ENCODE results near the gene OR7G1. TPM values are rescaled to one million over a fixed set of nuclear protein-coding genes. Genes with fewer than 3 reads are reported as not detected.
"Not testable (repeated sequence)": the region's sequence is repeated elsewhere in the genome, so short reads cannot be mapped to it uniquely, and the experiment has no call there.

The OR7G1 gene
- total RNA-seq, 2 experiments from 2014 or later: not detected

DNA sequence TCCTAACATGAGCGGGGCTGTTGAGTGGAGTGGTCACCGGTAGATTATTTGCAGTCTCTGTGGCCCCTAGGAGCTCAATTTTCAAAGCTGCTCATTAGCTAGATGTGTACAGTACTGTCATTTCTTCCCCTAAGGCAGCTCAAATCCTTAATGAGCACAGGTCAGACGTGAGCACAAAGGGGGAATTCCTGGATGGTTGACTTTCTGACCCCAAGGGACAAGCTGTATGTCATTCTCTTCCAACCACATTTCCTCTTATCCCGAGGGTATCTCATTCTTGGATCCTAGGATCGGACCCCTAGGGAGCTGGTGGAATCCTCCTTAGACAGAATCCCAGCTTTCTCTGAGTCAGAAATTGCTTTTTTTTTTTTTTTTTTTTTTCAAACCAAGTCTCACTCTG lies 16.9 kb upstream of the OR7G1 start:
- H3K4me3 Mint-ChIP-seq: no peak overlapping the region
- no peak for DNase-seq
- no peaks in the 10 kb centered on the region for H3K9me3 Mint-ChIP-seq
- no peak overlapping the region for H3K27ac Mint-ChIP-seq
- H3K4me1 Mint-ChIP-seq: peaks cover 8% of the 10 kb centered on the region
- H3K36me3 Mint-ChIP-seq (ENCODE audit: low read depth): no peaks in the 10 kb centered on the region
- ChIA-PET CTCF (interaction anchor here (0.7 kb wide), 2 partner anchors 46 to 967 kb away, joined by 4 read pairs; no protein-coding TSS in a partner anchor), POLR2A (no interaction called here)
- H3K27me3 Mint-ChIP-seq: no peaks in the 10 kb centered on the region

DNA sequence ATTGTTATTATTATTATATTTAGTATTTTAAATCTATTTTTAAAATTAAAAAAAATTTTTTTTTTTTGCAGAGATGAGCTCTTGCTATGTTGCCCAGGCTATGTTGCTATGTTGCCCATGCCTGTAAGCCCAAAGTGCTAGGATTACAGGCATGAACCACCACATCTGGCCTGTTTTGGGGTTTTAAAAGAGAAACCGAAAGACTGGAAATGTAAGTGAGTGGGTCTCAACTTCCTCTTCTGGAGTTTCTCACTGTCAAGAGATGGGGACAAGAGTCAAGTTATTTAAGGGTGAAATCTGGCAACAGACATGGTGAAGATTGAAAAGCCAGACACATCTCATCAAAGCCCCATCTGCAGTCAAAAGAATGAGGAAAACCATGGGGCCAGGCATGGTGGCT lies 15.4 kb upstream of the OR7G1 start:
- no peak overlapping the region for H3K27ac Mint-ChIP-seq

DNA sequence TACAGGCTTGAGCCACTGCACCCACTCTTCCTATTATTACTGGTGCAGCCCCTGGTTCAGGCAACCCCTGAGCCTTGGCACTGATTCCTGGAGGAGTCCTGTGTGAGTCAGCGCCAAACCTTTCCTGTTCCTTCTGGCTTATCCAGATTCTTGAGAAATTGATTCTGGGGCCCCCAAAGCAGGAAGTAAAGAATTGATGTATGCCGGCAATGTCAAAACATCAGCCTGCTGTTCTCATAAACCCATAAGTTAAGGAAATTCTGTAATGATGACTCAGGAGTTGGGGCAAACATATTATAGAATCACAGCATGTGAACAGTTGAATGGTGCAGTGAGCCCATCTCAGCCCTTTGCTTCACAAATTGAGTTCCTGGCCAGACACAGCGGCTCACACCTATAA lies 12.6 kb upstream of the OR7G1 start:
- H3K27me3 Mint-ChIP-seq: no peaks in the 10 kb centered on the region
- POLR2A ChIA-PET: no interaction called here
- no peaks in the 10 kb centered on the region for H3K9me3 Mint-ChIP-seq
- peaks cover 5% of the 10 kb centered on the region for H3K4me1 Mint-ChIP-seq
- H3K27ac Mint-ChIP-seq: no peak overlapping the region
- H3K36me3 Mint-ChIP-seq (ENCODE audit: low read depth): no peaks in the 10 kb centered on the region
- CTCF ChIA-PET: no interaction called here
- no peak for DNase-seq
- no peak overlapping the region for H3K4me3 Mint-ChIP-seq

More for the DNA sequence above, 15.4 kb upstream of the OR7G1 start:
- peaks cover 5% of the 10 kb centered on the region for H3K4me1 Mint-ChIP-seq
- H3K9me3 Mint-ChIP-seq: no peaks in the 10 kb centered on the region
- no peaks in the 10 kb centered on the region for H3K36me3 Mint-ChIP-seq (ENCODE audit: low read depth)
- CTCF ChIA-PET: no interaction called here
- POLR2A ChIA-PET: no interaction called here
- no peak for DNase-seq
- H3K4me3 Mint-ChIP-seq: no peak overlapping the region
- no peaks in the 10 kb centered on the region for H3K27me3 Mint-ChIP-seq

DNA sequence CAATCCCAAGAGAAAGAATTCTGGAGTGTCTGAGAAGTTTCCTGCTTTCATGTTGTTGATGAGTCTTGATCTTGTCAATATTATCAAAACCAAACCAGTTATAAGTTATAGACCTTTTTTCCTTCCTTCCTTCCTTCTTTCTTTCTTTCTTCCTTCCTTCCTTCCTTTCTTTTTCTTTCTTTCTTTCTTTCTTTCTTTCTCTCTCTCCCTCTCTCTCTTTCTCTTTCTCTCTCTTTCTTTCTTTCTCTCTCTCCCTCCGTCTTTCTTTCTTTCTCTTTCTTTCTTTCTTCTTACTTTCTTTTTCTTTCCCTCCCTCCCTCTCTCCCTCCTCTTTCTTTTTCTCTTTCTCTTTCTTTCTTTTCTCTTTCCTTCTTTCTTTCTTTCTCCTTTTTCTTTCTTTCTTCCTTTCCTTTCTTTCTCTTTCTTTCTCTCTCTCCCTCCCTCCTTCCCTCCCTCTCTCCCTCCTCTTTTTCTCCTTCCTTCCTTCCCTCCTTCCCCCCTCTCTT lies 11.4 kb upstream of the OR7G1 start, which contains the start of gene OR7G3:
OR7G3 (minus strand) TSS at position 51 of the 506 bp plus-strand sequence; CDS start at position 51, 0 bp downstream.
- DNase-seq: no peak
- ChIA-PET POLR2A (no interaction called here), CTCF (no interaction called here)
- Mint-ChIP-seq H3K27me3 (no peaks in the 10 kb centered on the region), H3K27ac (no peak within 1 kb of the TSS), H3K4me3 (no peak within 1 kb of the TSS), H3K9me3 (no peaks in the 10 kb centered on the region), H3K36me3 (ENCODE audit: low read depth) (no peaks in the 10 kb centered on the region), H3K4me1 (peaks cover 5% of the 10 kb centered on the region)

DNA sequence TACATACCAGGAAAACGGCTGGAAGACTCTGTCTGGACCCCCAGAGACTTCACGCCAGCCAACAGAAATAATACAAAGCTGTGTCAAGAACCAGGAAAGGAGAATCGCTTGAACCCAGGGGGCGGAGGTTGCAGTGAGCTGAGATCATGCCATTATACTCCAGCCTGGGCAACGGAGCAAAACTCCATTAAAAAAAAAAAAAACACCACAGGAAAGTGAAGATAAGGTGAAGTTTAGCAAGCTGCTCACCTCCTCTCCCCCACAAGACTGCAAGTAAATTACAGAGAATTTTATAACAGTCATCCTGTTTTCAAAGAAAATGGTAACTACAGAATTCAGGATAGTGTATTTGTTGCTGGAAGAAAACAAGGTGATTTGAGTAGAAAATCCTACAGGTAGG lies 984 bp upstream of the OR7G1 start:
- Mint-ChIP-seq H3K4me3 (no peak overlapping the region), H3K27me3 (no peaks in the 10 kb centered on the region), H3K9me3 (peaks cover 3% of the 10 kb centered on the region), H3K36me3 (ENCODE audit: low read depth) (no peaks in the 10 kb centered on the region), H3K27ac (no peak overlapping the region), H3K4me1 (no peaks in the 10 kb centered on the region)
- ChIA-PET POLR2A (no interaction called here), CTCF (no interaction called here)
- no peak for DNase-seq

DNA sequence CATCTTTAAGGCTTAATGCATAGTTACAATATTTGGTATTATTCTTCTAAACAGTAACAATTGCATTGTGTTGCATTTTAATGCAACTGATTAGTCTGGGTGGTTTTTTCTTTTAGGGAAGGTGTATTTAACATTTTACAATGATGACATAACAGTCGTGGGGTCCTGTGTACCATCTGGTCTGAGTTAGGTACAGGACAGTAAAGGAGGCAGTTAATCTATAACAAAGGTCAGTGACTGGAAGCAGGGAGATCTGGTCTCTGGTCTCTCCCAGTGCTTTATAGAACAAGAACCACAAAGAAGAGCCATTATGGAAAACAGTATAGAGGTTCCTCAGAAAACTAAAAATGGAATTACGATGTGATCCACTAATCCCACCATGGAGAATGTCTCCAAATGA lies 5.6 kb downstream of the OR7G1 start:
- peaks cover 2% of the 10 kb centered on the region for H3K27me3 Mint-ChIP-seq
- DNase-seq: no peak
- H3K27ac Mint-ChIP-seq: no peak overlapping the region
- CTCF ChIA-PET: no interaction called here
- POLR2A ChIA-PET: no interaction called here
- H3K9me3 Mint-ChIP-seq: no peaks in the 10 kb centered on the region
- no peaks in the 10 kb centered on the region for H3K36me3 Mint-ChIP-seq (ENCODE audit: low read depth)
- no peaks in the 10 kb centered on the region for H3K4me1 Mint-ChIP-seq
- H3K4me3 Mint-ChIP-seq: no peak overlapping the region

DNA sequence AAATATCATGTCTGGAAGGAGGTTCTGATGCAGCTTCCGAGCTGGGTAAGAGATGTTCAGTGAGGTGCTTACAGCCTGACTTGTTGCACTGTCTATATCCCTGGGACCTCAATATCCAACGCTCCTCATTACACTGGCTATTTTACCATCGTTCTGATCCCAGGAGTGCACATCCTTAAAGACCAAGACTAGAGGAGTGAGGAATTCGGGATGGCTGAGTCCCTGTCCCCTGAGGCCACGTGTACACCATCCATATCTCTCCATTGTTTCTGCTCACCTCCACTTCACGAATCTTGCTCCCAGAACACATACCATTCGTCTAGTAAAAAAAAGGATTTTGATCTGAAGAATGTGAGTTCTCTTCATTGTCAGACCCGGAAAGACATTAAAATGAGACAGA lies 8.2 kb downstream of the OR7G1 start, which contains the start of gene OR7G2:
OR7G2 (minus strand) TSS at position 101 of the 400 bp plus-strand sequence. CDS start 4,232 bp downstream, outside the sequence.
- no peak for DNase-seq
- CTCF ChIA-PET: no interaction called here
- Mint-ChIP-seq H3K36me3 (ENCODE audit: low read depth) (no peaks in the 10 kb centered on the region), H3K27me3 (peaks cover 8% of the 10 kb centered on the region), H3K9me3 (no peaks in the 10 kb centered on the region), H3K4me3 (no peak within 1 kb of the TSS), H3K4me1 (no peaks in the 10 kb centered on the region), H3K27ac (no peak within 1 kb of the TSS)
- POLR2A ChIA-PET: no interaction called here

DNA sequence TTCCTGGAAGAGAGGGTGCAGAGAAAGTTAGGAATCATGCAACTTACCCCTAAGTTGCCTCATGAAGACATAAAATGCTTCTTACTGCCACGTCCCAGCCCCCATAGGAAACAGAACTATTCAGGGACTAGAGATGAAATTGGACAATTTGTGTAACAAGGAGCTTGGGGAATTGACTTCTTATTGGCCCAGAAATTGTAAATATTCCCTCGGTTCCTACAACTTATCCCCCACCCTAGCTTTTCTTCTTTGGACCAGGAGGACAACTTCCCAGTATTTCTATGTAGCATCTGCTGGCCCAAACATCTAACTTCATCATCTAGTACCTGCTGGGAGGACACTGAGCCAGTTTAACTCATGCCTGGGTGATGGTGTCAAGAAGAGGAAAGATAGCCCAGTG lies 28.8 kb downstream of the OR7G1 start, which contains the start of gene OR1M1:
OR1M1 (plus strand) TSS at position 301 of the 400 bp plus-strand sequence. CDS start 6,184 bp downstream, outside the sequence.
- Mint-ChIP-seq H3K27me3 (no peaks in the 10 kb centered on the region), H3K27ac (no peak within 1 kb of the TSS), H3K36me3 (ENCODE audit: low read depth) (no peaks in the 10 kb centered on the region), H3K4me3 (no peak within 1 kb of the TSS), H3K4me1 (no peaks in the 10 kb centered on the region), H3K9me3 (no peaks in the 10 kb centered on the region)
- ChIA-PET POLR2A (no interaction called here), CTCF (interaction anchor here (0.7 kb wide), 1 partner anchor 283 kb away, joined by 3 read pairs; no protein-coding TSS in a partner anchor)
- no peak for DNase-seq

DNA sequence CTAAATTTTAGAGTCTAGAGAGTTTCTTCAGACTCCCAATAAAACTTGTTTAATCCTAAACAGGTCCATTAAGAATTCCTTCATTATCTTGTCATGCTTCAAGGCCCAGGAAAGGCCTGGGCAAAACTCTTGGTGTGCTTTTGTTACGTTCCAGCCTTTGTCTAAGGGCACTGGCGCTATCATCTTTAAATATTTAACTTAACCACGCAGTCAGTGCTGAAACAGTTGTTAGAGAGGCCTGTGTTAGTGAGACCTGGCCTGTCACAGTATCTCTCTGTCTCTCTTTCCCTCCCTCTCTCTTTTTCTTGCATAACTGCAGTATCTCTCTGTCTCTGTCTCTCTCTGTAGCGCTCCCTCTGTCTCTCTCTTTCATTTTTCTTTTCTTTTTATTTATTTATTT lies 36.9 kb downstream of the OR7G1 start:
- no peaks in the 10 kb centered on the region for H3K27me3 Mint-ChIP-seq

DNA sequence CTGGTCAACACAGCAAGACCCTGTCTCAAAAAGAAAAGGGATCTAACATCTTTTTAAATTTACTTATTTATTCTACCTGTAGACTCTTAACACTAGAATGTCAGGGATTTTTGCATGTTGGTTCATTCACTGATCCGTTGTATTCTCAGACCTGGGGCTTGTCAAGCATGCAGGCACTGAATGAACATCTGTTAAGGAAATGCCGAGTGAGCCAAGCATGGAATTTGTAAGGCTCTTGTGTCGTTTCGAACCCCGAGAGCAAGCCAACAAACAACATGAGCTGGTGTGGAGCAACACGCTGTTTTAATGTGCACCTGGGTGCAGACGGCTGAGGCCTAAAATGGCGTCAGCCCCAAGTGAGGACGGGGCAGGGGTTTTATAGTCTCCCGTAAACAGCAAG lies 38.7 kb downstream of the OR7G1 start:
- ChIA-PET POLR2A (no interaction called here), CTCF (no interaction called here)
- H3K36me3 Mint-ChIP-seq (ENCODE audit: low read depth): no peaks in the 10 kb centered on the region
- no peaks in the 10 kb centered on the region for H3K4me1 Mint-ChIP-seq
- no peaks in the 10 kb centered on the region for H3K27me3 Mint-ChIP-seq
- no peak overlapping the region for H3K27ac Mint-ChIP-seq
- no peaks in the 10 kb centered on the region for H3K9me3 Mint-ChIP-seq
- H3K4me3 Mint-ChIP-seq: no peak overlapping the region
- DNase-seq: no peak

More for the DNA sequence above, 36.9 kb downstream of the OR7G1 start:
- CTCF ChIA-PET: no interaction called here
- POLR2A ChIA-PET: no interaction called here
- H3K4me3 Mint-ChIP-seq: no peak overlapping the region
- H3K4me1 Mint-ChIP-seq: no peaks in the 10 kb centered on the region
- H3K36me3 Mint-ChIP-seq (ENCODE audit: low read depth): no peaks in the 10 kb centered on the region
- no peak for DNase-seq
- no peaks in the 10 kb centered on the region for H3K9me3 Mint-ChIP-seq
- H3K27ac Mint-ChIP-seq: no peak overlapping the region

DNA sequence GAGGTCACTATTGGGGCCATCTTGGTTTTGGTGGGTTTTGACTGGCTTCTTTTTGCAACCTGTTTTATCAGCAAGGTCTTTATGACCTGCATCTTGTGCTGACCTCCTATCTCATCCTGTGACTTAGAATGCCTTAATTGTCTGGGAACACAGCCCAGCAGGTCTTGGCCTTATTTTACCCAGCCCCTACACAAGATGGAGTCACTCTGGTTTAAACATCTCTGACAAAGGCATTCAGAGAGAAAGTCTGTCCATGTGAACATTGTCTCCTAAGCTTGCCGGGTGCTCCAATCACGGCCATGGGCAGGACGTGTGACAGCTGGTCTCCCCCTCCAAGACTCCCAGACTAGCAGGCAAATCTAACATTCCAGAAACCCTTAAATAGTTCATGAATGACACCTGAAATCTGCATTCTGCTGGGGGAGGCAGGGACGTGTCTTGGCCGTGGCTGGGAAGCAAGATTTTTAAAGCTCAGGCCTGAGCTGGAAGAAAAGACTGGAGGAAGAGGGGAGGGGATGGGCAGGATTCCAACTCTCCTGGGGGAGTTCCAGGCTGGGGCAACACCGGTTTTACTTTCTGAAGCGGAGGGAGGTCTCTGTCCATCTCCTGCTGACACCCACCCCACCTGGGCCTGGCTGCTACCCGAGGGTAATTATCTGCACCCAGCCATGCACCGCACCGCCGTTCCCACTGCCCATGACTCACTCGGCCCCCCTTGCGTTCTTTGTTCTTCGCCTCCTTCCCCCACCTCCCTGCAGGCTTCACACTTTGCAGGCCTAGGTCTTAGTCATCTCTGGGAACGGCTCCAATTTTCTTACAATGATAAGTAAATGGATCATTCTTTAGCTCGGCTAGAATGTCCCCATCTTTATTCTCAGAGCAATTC lies 40.3 kb downstream of the OR7G1 start:
- Mint-ChIP-seq H3K4me3 (no peak overlapping the region), H3K36me3 (ENCODE audit: low read depth) (no peaks in the 10 kb centered on the region)
- CTCF ChIA-PET: no interaction called here

DNA sequence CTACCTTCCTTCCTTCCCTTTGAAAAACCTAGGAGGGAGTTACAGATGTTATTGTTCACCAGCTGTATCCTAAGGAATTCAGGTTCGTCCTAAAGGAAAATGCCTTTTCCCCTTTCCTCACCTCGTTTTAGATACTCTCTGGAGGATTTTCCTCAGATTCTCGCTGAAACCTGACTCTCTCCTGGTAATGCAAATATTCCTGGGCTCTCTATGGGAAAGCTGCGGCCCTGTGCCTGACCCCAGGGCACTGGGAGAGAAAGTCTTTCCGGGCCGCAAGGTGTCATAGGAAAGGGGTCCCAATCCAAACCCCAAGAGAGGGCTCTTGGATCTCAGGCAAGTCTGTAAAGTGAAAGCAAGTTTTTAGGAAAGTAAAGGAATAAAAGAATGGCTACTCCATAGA lies 41.8 kb downstream of the OR7G1 start:
- Mint-ChIP-seq H3K27me3 (no peaks in the 10 kb centered on the region), H3K27ac (no peak overlapping the region), H3K9me3 (no peaks in the 10 kb centered on the region), H3K4me3 (no peak overlapping the region), H3K4me1 (no peaks in the 10 kb centered on the region), H3K36me3 (ENCODE audit: low read depth) (no peaks in the 10 kb centered on the region)
- no peak for DNase-seq
- CTCF ChIA-PET: no interaction called here
- POLR2A ChIA-PET: no interaction called here

More for the DNA sequence above, 40.3 kb downstream of the OR7G1 start:
- Mint-ChIP-seq H3K4me1 (no peaks in the 10 kb centered on the region), H3K27ac (no peak overlapping the region), H3K9me3 (no peaks in the 10 kb centered on the region), H3K27me3 (no peaks in the 10 kb centered on the region)
- no peak for DNase-seq
- POLR2A ChIA-PET: no interaction called here

DNA sequence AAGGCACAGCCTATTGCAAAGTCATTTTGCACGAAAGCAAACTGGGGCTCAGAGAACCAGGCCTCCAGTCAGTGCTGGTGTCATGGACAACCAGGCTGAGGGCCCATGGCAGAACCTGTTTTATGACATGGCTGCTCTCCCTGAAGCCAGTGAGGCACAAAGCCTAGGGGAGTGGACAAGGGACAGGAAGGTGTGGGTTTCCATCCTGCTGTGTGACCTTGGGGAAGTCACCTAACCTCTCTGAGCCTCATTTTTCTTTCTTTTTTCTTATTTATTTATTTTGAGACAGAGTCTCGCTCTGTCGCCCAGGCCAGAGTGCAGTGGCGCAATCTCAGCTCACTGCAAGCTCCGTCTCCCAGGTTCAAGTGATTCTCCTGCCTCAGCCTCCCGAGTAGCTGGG lies 43.8 kb downstream of the OR7G1 start:
- H3K36me3 Mint-ChIP-seq (ENCODE audit: low read depth); H3K4me3 Mint-ChIP-seq; DNase-seq; POLR2A ChIA-PET; H3K27ac Mint-ChIP-seq; H3K9me3 Mint-ChIP-seq; H3K4me1 Mint-ChIP-seq; CTCF ChIA-PET; H3K27me3 Mint-ChIP-seq: not testable (repeated sequence)

DNA sequence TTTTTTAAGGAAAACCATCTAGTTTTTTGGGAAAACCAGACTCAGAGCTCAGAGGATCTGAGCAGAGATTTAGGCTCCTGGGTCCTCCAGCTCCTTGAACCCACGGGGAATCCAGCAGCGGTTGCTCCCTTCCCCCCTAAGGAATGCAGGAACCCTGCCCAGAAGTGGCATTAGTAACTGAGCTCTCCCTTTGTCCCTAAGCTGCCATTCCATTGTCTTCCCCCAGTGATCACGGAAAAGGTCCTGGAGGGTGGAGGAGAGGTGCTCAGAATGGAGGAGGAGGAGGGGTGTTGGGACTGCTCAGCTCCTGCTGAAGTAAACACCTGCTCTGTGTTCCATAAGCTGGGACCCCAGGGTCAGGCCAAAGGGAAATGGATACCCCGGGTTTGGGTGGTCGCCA lies 45.5 kb downstream of the OR7G1 start:
- no peaks in the 10 kb centered on the region for H3K27me3 Mint-ChIP-seq
- ChIA-PET CTCF (no interaction called here), POLR2A (no interaction called here)

More for the DNA sequence above, 45.5 kb downstream of the OR7G1 start:
- H3K9me3 Mint-ChIP-seq: no peaks in the 10 kb centered on the region
- no peak overlapping the region for H3K4me3 Mint-ChIP-seq
- H3K27ac Mint-ChIP-seq: no peak overlapping the region
- no peaks in the 10 kb centered on the region for H3K36me3 Mint-ChIP-seq (ENCODE audit: low read depth)
- no peaks in the 10 kb centered on the region for H3K4me1 Mint-ChIP-seq
- DNase-seq: no peak
